ENCODE results near the gene RASSF9. TPM values are rescaled to one million over a fixed set of nuclear protein-coding genes. Genes with fewer than 3 reads are reported as not detected.

Gene RASSF9
- total and polyA plus RNA-seq, 9 of the 15 experiments (the other 6 are each of a cell fraction or from before 2014, with no cell fraction given), result not detected

- in situ Hi-C loops (cut with MboI), result no loop called here
- Histone ChIP-seq H3K27ac (ENCODE audit: extremely low read depth, low read depth, low read length) (no peak overlapping the region), H3K79me2 (ENCODE audit: control insufficient read depth, insufficient read depth, low read length) (no peaks in the 10 kb centered on the region), H3K4me3 (no peak overlapping the region), H4K20me1 (replicated peaks; ENCODE audit: control insufficient read depth, insufficient read depth, low read length) (no peaks in the 10 kb centered on the region), H3K4me1 (replicated peaks in 1 of 2; ENCODE audit: control insufficient read depth in 2 of 2, insufficient read depth in 2 of 2, low read length in 2 of 2) (no peaks in the 10 kb centered on the region), H3K9me3 (replicated peaks; ENCODE audit: control insufficient read depth, insufficient read depth, low read depth, low read length) (no peaks in the 10 kb centered on the region), H3K36me3 (ENCODE audit: control insufficient read depth, insufficient read depth, low read length) (no peaks in the 10 kb centered on the region), H3K27me3 (ENCODE audit: control insufficient read depth in 2 of 2, insufficient read depth in 2 of 2, low read length in 2 of 2) (no peaks in the 10 kb centered on the region), H2AFZ (ENCODE audit: low read depth, low read length) (no peak overlapping the region), H3K9me1 (ENCODE audit: control insufficient read depth, insufficient read depth, low read length) (no peaks in the 10 kb centered on the region), H3K4me2 (ENCODE audit: insufficient read depth, low read length) (no peak overlapping the region), H3K9ac (ENCODE audit: insufficient read depth in 1 of 2, low read depth in 2 of 2, low read length in 2 of 2) (no peak overlapping the region)
- BruUV-seq (replicated peaks), result no TSS peak
- ChIA-PET POLR2A (no interaction called here), CTCF (ENCODE audit: low intra/inter-chr PET ratio) (no interaction called here)
- no peak for ATAC-seq
- no peak for TF ChIP-seq ETV6 (IDR thresholded peaks at IDR 0.05; ENCODE audit: borderline replicate concordance in 1 of 2, low read depth in 2 of 2, low read length in 1 of 2)
- no peak for TF ChIP-seq ETV6 (CRISPR knock-in tag; IDR thresholded peaks at IDR 0.05; ENCODE audit: borderline replicate concordance)
- TF ChIP-seq MLX (CRISPR knock-in tag; conservative IDR thresholded peaks at IDR 0.05), result no peak
- TF ChIP-seq CEBPG (CRISPR knock-in tag; IDR thresholded peaks at IDR 0.05), result no peak
- TF ChIP-seq CEBPG (tag; conservative IDR thresholded peaks at IDR 0.05 in 1 of 2, IDR thresholded peaks at IDR 0.05 in 1 of 2), result no peak
- TF ChIP-seq ZFP36 (IDR thresholded peaks at IDR 0.05; ENCODE audit: low read depth, low read length, partially characterized antibody), result no peak
- no peak for TF ChIP-seq ZSCAN32 (CRISPR knock-in tag; IDR thresholded peaks at IDR 0.05)
- TF ChIP-seq ZNF830 (CRISPR knock-in tag; IDR thresholded peaks at IDR 0.05), result no peak
- no peak for TF ChIP-seq KAT2B (IDR thresholded peaks at IDR 0.05; ENCODE audit: low read depth, low read length)
- TF ChIP-seq ZNF77 (CRISPR knock-in tag; IDR thresholded peaks at IDR 0.05), result no peak
- no peak for TF ChIP-seq SIRT6 (IDR thresholded peaks at IDR 0.05; ENCODE audit: low read depth, low read length)
- no peak for TF ChIP-seq IRF9 (tag; IDR thresholded peaks at IDR 0.05)
- TF ChIP-seq ATF4 (CRISPR knock-in tag; IDR thresholded peaks at IDR 0.05), result no peak
- TF ChIP-seq POLR2B (IDR thresholded peaks at IDR 0.05; ENCODE audit: low read depth, partially characterized antibody), result no peak
- TF ChIP-seq DLX4 (CRISPR knock-in tag; IDR thresholded peaks at IDR 0.05), result no peak
- no peak for FAIRE-seq
- DNase-seq (ENCODE audit: extremely low read depth in 1 of 4, low spot score in 3 of 4), result no peak
- intact Hi-C loops (cut with micrococcal nuclease), result no loop called here
Measured at GRCh38 chr12:85814071-85814470, 22.1 kb downstream of the RASSF9 start.

All from K562 (cell line).